GM18907 (cell line): ENCODE measurements around the gene WDR20.

Source experiments
- ATAC-seq: cut with Tn5 transposase; IDR thresholded peaks from one replicate; pipeline ENCODE4 v1.9.1; 2021; ENCODE audit warnings: mild to moderate bottlenecking, moderate library complexity; ENCODE audit not compliant: unreplicated experiment

The WDR20 gene

GRCh38 chr14:102196039-102196901, 56.6 kb downstream of the WDR20 start:
- ATAC-seq = no peak

GRCh38 chr14:102196902-102197230, 57.2 kb downstream of the WDR20 start:
- ATAC-seq = no peak

GRCh38 chr14:102197317-102197853, 57.7 kb downstream of the WDR20 start:
- no peak for ATAC-seq

GRCh38 chr14:102200690-102201352, 61.1 kb downstream of the WDR20 start:
- no peak for ATAC-seq

GRCh38 chr14:102201353-102201738, 61.6 kb downstream of the WDR20 start:
- ATAC-seq = no peak

- no peak for ATAC-seq
Measured at GRCh38 chr14:102201776-102202175, 62.1 kb downstream of the WDR20 start.

- ATAC-seq = no peak
Measured at GRCh38 chr14:102202944-102203343, 63.2 kb downstream of the WDR20 start.

GRCh38 chr14:102203382-102203781, 63.7 kb downstream of the WDR20 start:
- ATAC-seq = no peak

- ATAC-seq = no peak
Measured at GRCh38 chr14:102205560-102205959, 65.9 kb downstream of the WDR20 start.

GRCh38 chr14:102206918-102207317, 67.2 kb downstream of the WDR20 start:
- no peak for ATAC-seq

- no peak for ATAC-seq
Measured at GRCh38 chr14:102207831-102208365, 68.2 kb downstream of the WDR20 start.

- ATAC-seq = no peak
Measured at GRCh38 chr14:102208741-102209140, 69.0 kb downstream of the WDR20 start.

- ATAC-seq = no peak
Measured at GRCh38 chr14:102209224-102209966, 69.7 kb downstream of the WDR20 start.

- no peak for ATAC-seq
Measured at GRCh38 chr14:102210421-102211042, 70.8 kb downstream of the WDR20 start.

GRCh38 chr14:102211240-102211639, 71.5 kb downstream of the WDR20 start:
- no peak for ATAC-seq

GRCh38 chr14:102212356-102212755, 72.7 kb downstream of the WDR20 start:
- no peak for ATAC-seq

- ATAC-seq = no peak
Measured at GRCh38 chr14:102212845-102213244, 73.1 kb downstream of the WDR20 start.

- no peak for ATAC-seq
Measured at GRCh38 chr14:102213470-102213869, 73.8 kb downstream of the WDR20 start.

- no peak for ATAC-seq
Measured at GRCh38 chr14:102213984-102214658, 74.4 kb downstream of the WDR20 start.

GRCh38 chr14:102215071-102215470, 75.4 kb downstream of the WDR20 start:
- ATAC-seq = no peak
